Putamen (tissue), 1 donor: ENCODE results near the gene TMEM170A.
"Not testable (repeated sequence)": the region's sequence is repeated elsewhere in the genome, so short reads cannot be mapped to it uniquely, and the experiment has no call there.

Source experiments
- DNase-seq: peaks from one replicate; pipeline ENCODE4 v3.0.0-alpha.2; 2016; ENCODE audit warnings: low spot score

TMEM170A gene, protein sequence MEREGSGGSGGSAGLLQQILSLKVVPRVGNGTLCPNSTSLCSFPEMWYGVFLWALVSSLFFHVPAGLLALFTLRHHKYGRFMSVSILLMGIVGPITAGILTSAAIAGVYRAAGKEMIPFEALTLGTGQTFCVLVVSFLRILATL

DNA sequence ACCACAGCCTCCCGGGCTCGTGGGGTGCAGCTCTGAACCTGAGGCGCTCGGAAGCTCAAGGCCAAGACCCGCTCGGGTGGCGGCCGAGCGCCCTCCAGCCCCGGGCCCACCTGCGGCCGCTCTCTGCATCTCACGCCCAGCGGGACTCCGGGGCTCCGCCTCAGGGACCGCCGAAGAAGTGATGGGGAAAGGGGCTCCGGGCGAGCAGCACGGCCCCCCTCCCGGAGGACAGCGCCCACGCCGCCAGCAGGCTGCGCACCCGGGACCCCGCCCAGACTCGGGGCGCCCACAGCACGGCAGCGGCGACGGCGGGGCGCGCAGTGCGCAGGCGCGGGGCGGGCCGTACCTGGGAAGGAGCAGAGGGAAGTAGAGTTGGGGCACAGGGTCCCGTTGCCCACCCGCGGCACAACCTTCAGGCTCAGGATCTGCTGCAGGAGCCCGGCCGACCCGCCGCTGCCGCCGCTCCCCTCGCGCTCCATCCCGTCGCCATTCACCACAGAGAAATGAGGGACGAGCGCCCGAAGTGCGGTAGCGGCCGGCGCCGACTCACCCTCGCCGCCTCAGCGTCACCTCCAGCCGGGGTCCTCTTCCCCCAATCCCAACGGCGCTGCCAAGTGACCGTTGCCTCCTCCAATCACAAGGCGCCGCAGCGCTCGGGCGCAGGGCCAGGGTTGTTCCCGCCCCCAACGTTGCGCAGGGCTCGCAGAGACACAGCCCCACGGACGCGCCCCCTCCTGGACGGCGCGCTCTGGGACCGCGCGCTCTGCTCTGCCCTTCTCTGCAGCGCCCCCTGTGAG, at the start of gene TMEM170A:
TSS of gene TMEM170A (minus strand) at position 568 of the 797 bp plus-strand sequence. CDS start at position 479, 89 bp downstream.
- DNase-seq: peak; percentile 99

DNA sequence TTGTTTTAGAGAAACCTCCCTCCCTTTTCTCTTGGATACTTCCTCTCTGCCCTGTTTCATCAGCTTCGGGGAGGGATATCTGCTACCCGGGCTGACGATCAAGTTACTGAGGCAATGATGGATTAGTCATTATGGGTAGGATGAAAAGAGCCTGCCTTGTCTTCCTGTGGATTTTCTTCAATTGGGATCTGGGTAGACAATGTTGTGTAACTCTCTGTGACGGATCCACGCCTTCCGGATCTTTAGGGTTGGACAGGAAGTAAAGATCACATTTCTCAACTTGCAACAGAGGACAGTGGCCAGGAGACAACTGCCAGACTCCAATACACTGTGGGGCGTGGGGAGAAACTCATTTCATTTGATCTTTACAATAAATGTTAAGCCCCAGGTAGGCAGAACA, 42.1 kb upstream of the TMEM170A start:
- no peak for DNase-seq

DNA sequence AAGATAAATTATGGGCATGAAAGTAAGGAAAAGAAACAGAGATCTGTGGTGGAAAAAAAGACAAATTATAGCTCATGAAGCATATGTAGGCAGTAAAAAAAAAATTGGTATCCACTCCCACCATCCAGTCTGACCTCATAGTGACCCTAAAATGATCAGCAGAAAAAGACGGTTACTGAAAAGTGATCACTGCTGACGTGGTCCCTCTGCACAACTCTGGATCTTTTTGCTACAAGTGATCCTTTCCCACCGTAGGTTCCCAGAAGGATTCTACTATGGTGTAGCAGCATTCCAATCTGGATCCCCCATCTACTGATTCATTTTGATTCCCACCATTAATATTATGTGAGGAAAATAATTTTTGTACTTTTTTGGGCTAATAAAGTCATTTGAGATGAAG, 41.6 kb upstream of the TMEM170A start:
- no peak for DNase-seq

DNA sequence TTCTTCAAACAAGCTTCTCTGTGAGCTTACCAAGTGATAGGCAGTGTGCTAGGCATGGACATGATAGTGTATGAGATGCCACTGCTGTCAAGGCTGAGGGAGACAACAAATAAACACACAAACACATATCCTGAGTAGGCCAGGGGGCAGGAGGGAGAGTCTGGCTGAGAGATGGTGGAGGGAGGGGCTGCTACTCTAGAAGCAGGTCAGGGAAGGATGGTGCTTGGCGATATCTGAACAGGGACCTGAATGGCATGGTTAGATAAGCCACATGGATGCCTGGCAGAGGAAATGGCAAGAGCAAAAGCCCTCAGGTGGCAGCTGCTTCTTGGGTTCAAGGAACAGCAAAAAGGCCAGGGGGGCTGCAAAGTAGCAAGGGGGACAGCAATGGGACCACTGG, 39.3 kb upstream of the TMEM170A start:
- DNase-seq: no peak

DNA sequence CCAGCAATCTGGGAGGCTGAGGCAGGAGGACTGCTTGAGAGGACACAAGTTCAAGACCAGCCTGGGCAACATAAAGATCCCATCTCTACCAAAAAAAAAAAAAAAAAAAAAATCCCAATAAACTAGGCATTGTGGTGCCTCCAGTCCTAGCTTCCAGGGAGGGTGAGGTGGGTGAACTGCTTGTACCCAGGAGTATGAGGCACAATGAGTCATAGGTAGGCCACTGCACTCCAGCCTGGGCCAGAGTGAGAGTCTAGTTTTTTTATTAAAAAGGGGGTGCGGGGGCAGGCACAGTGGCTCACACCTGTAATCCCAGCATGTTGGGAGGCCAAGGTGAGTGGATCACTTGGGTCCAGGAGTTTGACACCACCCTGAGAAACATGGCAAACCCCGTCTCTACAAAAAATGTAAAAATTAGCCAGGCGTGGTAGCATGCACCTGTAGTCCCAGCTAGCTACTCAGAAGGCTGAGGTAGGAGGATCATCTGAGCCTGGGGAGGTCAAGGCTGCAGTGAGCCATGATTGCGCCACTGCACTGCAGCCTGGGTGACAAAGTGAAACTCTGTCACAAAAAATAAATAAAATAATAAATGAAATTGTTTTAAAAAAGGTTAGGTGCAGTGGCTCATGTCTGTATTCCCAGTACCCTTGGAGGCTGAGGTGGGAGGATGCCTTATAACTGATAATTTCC, 38.6 kb upstream of the TMEM170A start:
- no peak for DNase-seq

DNA sequence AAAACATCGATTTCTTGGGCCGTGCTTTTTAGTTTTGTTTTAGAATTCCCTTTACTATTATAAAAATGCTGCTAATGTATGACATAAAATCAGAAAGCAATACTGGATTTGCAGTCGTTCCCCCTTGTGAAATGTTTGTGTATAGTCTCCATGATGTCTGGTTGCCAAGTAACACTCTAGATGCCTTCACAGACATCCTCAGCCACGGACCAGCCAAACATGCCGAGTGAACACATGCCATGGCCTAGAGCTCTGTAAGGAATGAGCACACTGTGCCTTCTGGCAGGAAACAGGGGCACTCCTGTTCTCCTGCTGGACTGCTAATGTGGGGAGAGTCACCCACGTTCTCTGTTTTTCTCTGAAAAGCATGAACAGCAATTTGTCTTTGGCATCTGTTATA, 37.3 kb upstream of the TMEM170A start:
- not testable (repeated sequence) for DNase-seq

DNA sequence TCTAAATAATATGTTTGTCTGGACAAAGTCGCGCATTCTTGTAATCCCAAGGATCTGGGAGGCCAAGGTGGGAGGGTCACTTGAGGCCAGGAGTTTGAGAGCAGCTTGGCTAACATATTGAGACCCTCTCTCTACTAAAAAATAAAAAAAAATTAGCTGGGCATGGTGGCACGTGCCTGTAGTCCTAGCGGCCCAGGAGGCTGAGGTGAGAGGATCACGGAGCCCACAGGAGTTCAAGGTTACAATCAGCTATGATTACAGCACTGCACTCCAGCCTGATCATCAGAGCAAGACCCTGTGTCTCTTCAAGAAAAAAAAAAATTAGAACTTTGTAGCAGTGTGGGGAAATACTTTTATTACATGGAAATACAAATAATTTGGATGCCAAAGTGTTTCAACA, 36.9 kb upstream of the TMEM170A start:
- DNase-seq: no peak

DNA sequence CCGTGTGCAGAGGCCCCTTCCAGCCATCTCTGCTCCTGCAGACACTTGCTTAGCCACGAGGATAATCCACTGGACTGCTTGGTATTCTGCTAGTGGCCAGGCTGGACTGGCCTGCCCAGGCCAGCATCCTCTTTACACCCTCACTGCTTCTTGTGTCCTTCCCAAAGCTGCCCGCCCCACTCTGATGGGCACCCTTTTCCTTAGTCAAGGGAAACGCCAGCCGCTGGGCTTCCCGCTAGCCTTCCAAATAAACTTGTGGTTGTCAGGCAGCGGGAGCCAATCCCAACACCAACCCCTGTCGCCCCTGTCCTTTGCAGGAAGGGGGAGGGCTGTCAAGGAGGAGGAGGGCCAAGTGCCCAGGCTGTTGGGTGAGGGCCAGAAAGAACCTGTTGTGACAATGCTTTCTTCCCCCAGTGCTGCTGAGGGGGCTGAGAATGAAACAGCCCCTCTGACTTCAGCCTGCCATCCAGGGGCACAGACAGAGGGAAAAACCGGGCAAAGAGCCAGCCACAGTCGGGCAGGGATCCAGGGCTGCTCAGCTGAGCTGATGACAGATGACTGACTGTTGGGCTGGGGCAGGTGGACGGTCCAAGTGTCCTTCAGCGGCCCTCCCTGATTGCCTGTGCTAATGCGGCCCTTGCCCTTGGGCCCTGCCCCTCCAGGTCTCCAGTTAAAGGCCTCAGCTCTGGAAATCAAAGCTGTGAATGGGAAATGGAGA, 34.3 kb upstream of the TMEM170A start:
- peak; percentile 63 for DNase-seq

DNA sequence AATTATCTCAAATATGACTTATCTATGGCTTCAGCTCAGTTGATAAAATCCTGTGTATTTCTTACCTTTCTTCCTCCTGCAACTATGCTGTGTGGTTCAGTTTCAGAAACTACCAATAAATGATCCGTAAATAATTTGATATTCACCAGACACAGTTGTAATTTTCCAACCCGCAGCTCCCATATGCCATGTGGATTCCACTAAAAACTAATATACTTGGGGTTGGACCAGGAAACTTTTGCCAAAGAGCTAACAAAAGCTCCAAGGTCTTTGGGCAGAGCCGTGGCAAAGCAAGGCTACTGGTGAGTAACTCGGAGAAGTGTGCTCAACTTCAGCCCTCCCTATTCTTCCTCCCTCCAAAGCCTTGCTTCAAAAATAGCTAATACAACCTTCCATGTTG, 33.1 kb upstream of the TMEM170A start:
- no peak for DNase-seq

DNA sequence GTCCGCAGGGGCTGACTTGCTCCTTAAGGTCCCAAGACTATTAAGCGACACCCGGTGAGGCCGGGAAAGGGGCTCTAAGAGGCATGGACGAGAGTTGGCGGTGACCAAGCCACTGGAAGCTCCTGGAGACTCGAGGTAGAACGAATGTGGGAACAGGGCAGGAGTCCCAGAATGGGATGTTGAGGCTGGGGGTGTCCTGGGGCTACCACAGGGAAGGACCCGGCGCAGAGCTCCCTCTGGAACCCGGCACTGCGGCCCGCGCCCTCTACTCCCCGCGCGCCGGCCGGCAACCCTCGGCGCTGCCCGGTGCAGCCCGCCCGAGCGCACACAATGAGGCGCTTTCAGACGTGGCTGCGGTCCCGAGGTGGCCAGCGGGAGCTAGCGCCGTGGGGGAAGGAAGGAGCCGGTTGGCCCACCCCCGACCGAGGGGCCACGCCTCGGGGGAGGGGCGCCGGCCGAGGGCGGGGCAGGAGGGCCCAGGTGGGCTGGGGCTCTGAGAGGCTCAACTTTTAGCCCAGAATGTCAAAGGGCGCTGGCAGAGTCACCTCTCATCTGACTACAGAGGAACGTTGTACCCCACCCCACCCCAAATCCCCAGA, 30.7 kb upstream of the TMEM170A start, which contains the start of gene CHST6:
TSS of gene CHST6 (minus strand) at position 366 of the 599 bp plus-strand sequence. CDS start 15,613 bp downstream, outside the sequence.
- peak; percentile 78 for DNase-seq

DNA sequence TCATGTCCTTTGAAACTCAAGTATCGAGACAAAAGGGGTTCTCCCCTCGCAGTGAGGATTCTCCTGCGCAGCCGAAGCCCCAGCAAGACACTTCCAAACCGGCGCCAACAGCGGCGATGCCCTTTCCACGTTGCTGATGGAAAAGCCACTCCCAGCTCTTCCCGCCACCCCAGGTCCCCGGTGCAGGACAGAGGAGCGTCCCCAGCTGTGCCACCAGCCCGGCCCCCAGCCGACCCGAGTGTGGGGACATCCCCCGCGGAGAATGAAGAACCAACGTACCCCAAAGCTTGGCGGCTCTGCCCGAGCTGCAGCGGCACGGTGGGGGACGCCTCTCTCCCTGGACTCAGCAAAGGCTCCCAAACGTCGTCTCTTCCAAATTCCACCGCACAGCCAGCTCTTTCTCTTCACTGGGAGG, 30.2 kb upstream of the TMEM170A start:
- DNase-seq: no peak

DNA sequence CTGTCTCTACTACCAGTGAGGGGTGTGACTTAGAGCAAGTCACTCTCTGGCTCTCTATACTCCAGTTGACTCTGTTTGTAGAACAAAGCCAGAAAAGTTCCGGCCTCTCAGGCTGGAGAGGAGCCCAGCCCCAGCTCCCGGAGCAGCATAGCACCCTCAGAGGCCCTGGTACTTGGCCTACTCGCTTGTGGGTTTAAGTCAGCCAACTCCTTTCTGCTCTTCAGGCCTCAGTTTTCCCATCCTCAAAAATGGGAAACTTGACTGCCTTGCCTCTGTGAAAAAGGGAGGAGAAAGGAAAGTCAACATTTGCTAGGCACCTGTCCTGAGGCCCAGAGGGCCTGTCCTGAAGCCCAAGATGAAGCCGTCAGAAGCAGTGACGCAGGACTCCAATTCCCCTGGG, 29.7 kb upstream of the TMEM170A start:
- DNase-seq: no peak

DNA sequence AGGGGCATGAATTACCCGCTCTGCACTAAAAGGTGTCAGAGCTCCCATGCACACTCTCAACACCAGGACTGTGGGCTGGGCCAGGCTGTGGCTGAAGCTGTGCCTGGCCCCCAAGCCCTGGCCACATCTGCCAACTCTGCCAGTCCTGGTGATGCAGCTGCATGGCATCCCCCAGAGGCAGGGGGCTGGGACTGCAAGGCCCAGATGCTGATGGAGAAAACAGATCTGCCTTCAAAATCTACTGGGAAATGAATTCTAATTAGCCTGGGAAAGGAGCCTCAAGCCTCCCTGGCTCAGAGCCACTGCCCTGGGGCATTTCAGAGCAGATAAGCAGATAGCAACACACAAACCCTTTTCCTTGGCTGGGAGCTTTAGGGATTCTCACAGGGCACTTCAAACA, 27.4 kb upstream of the TMEM170A start:
- DNase-seq: peak; percentile 86

DNA sequence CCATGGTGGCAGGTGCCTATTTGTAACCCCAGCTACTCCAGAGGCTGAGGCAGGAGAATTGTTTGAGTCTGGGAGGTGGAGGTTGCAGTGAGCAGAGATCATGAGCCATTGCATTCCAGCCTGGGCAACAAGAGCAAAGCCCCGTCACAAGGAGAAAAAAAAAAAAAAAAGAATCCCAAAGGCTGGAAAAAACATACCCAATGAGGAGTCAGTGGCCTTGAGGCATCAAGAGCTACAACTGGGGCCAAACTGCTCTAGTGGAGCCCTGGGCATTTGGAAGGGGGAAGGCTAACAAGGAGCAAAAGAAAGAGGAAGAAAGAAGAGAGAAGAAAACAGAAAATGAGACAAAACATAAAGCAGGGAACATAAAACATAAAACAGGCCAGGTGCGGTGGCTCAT, 23.8 kb upstream of the TMEM170A start:
- no peak for DNase-seq

DNA sequence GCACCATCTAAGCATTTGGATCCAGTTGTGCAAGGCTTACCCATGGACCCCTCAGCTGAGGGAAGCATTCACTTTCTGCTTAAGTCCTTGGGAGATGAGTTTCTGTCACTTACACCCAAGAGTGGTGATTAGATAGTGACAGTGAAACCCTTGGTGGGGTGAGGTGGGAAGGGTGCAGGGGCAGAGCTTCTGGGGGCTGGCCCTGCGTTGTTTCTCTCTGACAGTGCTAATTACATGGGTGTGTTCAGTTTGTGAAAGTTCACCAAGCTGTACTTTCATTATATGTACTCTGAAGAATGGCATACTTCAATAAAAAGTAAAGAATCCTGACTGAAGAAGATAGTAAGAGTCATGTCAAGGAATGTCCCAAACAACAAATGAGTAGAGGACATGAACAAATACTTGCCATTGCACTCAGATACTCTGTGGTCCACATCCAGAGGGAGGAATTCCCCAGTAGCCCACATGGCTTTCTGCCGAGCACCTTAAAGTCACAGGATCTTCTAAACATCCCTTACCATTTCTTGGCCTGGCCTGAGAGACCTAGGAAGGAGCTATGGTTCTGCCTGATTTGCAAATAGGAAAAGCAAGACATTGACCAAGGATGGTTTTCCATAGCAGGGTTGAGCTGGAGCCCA, 22.3 kb upstream of the TMEM170A start:
- no peak for DNase-seq

DNA sequence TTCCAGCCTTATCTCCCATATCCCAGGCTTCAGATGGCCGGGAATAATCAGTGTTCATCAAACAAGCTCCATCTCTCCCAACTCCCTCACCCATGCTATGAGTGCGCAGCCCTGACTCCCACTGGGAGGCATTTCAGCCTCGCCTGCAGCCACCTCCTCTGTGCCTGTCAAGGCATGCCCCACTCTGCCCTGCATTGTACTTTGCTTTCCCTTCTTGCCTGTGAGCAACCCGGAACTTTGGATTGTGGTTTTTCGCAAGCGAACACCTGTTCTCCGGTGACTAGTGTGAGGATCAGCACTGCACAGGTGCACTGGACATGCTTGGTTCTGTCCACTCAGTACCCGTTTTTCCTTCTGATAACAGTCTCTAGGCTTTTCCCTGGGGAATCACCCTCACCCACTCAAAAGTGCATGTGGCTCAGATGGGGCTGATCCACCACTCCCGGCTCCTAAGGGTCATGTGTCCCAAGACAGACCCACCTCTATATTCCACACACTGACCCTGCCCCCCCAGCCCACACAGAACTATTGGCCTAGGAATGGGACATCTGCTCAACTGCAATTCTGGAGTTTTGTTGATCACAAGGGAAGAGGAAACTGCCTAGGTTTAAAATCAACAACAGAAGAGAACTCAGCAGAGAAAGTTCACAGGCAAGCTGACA, 21.7 kb upstream of the TMEM170A start:
- no peak for DNase-seq

DNA sequence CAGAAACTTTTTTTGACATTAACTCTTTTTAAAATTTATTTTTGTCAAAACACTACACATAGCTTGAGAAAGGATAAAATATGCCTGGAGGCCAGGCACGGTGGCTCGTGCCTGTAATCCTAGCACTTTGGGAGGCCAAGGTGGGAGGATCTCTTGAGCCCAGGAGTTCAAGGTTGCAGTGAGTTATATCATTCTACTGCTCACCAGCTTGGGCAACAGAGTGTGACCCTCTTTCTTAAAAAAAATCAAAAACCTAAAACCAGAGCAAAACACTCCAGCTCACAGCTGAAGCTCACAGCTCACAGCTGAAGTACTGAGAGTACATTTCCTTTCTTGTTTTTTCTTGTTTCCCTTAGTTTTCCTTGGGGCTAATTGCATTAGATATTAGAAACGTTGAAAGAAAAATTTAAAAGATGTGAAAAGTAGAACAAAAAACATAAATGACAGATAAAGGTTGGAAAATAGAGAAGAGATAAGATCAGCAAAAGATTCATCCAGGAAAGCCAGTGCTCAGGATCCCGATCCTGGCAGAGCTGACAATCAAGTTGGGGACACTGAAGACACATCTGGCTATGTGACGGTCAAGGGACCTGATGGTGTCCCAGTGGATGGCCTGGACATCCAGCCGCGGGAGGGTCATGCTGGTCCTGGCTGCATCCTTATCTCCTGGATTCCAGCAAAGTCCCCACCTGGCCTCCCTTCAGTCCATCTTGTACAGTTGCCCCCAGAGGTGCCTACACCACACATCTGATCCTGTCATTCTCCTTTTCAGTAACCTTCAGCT, 20.9 kb upstream of the TMEM170A start:
- no peak for DNase-seq

DNA sequence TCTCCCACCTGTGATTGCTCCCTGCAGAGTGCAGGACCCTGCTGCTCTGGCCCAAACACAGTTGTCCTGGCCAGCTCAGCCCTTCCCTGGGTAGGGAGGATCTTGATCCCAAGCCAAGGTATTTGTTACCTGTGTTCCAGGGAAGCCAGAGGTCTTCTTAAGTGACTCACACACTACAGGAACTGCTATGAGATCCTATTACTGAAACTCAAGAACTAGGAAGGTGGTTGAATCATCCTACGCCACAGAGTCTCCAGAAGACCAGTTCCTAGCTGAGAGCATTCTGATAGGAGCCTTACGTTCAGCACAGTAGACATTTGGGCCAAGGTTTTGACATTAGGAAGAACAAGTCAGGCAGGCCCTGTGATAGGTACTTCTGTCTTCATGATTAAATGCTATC, 18.7 kb upstream of the TMEM170A start:
- DNase-seq: no peak

DNA sequence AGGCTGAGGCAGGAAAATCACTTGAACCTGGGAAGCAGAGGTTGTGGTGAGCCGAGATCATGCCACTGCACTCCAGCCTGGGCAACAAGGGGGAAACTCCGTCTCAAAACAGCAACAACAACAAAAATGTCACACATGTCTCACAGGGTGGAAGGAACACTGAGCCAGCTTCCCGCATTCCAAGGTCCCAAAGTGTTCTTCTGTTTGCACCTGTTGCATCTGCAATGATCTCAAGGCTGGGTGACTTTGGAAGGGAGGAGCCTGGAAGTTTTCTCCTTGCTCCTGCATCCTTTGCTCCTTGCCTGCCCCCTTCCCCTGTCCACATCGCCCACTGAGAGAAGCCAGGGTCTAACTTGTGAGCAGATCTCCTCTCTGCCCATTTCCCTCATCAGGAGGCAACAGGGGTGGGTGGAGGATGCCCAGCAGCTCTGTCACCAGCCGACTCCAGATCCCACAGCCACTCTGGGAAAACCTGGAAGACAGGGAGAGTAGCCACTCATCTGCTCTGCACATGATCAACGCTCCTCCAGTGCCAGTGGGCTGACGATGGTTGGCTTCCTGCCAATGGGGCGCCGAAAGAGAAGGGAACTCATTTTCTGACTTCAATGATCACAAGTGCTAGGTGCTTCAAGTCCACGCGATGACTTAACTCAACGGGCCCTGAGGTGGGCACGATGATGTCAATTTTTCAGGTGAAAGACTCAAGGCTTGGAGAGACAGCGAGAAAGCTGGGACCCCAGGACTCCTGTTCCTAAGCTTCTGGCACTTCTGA, 18.1 kb upstream of the TMEM170A start:
- DNase-seq: no peak
